GM18511 (cell line): Measurements from ENCODE around the gene DGKI.

Experiments used
- ATAC-seq: cut with Tn5 transposase; IDR thresholded peaks from one replicate; pipeline ENCODE4 v1.9.1; 2021; ENCODE audit warnings: mild to moderate bottlenecking, moderate library complexity; ENCODE audit not compliant: unreplicated experiment

Gene DGKI

DNA sequence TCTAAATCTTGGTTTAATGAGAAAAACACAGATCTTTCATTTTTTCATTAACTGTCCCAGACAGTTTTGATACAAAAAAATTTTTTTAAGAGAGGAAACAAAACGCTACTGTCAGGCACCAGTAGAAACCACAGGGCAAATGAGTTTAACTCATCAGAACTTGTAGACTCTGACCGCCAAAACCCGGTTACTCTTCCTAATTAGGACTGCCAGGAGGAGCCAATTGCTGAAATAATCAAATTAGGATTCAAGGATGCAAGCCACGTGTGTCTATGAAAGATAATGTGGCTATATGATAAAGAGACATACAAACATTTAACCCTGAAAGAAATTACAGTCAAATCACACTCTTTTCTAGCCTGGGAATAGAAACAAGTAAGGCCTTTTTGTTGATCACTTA lies 154.4 kb downstream of the DGKI start:
- no peak for ATAC-seq

DNA sequence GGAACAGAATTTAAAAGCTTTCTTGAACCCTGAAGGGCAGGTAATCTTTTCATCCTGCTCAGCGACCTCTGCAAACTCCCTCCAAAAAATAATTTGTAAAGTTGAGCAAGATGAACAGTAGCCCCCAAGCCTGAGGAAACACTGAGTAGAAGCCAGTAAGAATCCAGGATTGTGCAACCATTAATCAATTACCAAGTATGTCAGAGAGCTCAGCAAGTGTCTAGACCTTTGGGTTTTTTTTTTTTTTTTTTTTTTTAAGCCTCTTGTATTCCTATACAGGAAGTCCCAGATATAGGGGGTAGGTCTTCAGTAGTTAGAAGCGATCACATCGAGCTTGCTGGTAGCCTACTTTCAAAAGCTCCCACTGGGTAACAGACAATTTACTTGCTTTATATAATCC lies 155.2 kb downstream of the DGKI start:
- ATAC-seq = no peak

DNA sequence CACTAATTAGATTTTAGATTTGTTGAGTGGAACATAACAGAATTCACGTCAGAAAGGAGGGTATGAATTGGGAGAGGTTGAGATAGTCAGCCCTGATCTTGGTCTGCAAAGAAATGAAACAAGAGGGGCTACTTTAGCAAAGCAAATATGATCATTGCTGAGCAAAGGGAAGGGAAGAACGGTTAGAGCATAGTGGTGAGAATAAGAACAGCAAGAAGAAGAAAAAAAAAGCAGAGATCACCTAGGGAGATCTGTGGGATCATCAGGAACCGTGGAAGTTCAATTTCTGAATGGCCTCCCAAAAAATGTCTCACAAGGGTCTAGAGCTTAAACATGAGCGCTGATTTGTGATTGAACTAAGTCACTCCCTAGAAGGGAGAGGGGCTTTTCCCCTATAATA lies 156.1 kb downstream of the DGKI start:
- ATAC-seq = no peak

DNA sequence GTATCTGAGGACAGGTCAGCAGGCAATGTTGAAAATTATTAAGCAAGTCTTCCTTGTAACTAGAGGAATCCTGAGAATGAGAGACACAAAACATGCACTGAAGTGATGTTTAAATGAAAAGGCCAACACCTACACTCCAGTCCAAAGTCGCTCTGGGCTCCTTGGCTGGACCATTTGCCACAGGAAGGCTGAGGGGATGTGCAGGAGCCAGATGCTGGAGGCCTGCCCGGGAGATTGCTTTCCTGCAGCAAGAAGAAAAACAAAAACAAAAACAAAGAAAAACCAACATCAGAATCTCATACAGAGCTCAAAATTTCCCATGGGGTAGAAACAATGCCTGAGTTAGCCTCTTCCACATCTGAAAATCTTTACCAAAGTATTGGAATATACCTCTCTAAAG lies 157.0 kb downstream of the DGKI start:
- ATAC-seq = no peak

DNA sequence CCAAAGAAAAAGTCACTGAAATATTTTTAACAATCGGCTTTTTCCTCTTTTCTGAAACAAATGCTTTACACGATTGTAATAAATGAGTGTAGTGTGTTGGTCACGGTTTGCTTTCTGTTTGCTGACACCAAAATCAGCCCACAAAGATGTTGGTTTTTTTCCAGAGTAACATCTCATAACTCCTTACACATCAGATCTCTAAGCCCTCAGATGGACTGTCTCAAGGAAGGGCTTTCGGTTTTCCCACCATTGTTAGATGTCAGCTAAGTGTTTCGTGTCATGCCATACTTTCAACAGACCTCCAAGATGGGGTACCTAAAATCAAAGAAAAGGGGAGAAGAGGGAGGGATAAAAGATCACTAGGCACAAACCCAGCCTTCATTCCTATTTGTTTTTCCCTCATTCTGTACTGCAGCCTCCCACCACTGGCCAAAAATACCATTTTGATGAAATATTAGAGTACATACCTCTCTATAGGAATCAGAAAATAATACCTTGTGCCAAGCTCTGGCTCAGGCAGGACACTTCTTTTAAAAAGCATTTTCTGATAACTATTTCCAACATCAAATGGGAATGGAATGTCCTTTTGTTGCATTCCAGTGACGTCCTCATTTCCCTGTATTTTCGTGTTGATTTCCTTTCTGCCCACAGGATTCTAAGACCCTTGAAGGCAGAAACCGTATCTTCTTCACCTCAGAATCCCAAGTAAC lies 159.1 kb downstream of the DGKI start:
- no peak for ATAC-seq

DNA sequence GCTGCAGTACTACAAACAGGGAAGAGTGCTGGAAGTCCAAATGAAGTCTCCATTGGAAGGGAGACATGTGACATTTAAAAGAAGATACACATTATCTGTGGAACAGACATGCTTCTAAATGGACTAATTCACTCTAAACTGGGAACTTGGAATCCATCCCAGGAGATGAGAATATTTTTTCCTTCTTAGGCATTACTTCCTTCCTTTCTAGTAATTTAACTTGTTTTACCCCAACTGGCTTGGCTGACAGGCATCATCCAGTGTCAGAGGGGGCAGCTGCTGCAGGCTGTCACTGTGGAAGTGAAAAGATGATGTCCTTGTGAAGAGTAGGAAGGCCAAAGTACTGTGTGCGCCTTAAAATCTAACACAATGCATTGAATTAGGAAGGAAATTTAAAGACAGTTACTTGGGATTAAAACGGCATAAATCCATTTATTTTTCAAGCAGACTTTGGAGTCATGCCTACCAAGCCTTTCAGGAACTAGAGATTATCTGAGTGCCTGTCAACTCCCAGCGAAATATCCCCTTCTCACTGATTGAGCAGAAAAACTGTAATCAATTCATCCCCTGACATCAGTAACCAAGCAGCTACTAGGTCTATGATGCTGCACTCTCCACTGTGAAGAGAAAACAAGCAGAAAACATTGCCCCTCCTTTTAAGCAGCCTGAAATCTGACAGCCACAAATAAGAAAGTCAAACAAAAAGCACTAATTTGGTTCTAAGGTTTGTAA lies 161.2 kb downstream of the DGKI start:
- ATAC-seq = no peak

DNA sequence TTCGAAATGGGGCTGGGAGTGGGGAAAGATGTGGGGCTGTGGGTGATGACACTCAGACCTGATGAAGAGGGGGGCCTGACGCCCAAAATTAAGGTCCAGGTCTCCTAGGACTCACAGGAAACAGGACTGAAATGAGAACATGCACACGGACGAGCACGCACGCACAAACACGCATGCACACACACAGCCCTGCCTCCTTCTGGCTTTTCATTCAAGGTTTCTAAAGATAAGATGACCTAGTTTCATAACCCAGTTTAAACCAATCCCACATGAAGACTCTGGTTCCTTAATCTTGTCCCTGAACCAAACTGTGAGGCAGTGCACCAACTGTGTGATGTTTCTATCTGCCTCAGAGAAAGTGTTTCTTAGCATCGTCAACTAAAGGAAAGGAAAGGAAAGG lies 162.0 kb downstream of the DGKI start:
- ATAC-seq = no peak

DNA sequence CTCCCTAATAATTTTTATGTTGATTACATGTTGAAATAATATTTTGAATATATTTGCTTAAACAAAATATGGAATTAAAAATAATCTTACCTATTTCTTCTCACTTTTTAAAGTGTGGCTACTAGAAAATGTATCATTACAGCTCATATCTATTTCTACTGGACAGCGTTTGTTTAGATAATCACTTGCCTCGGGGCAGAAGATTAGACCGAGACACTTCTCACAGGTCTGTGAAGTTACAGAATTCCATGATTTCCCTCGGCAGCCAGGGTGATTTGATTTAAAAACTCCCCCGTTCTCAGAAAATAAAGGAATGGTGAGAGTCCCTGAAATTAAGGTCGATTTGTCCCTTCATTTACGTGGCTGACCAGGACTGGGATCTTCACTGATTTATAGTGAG lies 162.5 kb downstream of the DGKI start:
- ATAC-seq = no peak

DNA sequence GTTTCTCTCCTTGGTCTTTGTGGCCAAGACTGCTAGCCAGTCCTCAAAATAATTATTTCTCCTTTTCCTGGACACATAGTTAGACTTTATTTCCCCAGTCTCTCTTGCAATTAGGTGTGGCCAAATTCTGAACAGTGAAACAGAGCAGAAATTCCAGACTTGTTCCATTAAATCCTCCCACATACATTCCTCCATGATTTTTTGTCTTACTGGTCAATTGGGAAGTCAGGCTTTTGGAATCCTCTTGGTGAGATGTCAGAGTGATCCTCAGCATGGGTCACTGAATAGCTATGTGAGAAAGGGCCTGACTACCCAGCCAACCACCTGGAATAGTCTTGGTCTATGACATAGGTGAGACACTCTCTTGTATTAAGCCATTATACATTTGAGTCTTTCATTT lies 164.2 kb downstream of the DGKI start:
- no peak for ATAC-seq

DNA sequence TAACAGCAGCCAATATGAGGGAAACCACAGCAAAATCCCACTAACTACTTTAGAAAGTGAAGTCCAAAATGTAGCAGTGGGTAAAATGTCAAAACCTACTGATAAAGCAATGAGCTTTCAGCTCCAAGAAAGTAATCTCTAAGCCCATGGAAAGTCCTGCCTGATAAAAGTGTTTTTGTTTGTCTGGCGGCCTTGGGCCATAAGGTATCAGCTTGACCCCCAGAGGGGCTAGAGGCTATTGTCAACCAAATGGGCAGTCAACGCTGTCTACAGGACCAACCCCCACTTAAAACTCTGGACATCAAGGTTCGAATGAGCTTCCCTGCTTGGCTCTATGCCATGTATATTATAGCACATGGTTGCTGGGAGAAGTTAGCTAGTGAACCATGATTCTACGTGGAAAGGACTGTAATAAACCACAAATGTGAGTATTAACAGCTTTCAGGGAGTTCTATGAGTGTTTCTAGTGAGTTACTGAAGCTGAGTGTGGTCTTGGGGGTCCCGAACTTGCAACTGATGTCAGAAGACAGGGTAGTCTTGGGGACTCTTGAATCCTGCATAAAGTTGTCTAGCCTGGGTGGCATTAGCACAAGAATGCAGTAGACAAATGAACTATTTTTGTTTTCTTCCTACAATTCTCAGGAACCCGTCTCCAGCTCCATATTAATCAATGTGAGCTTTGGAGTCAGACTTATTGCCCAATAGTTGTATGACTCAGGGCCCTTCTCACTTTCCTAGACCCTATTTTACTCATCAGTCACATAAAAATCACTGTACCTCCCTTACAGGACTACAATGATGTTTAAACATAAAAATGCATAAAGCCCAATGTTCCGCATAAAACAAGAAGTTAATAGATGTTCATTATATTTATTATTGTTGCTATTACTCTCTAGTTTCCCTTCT lies 164.9 kb downstream of the DGKI start:
- no peak for ATAC-seq

DNA sequence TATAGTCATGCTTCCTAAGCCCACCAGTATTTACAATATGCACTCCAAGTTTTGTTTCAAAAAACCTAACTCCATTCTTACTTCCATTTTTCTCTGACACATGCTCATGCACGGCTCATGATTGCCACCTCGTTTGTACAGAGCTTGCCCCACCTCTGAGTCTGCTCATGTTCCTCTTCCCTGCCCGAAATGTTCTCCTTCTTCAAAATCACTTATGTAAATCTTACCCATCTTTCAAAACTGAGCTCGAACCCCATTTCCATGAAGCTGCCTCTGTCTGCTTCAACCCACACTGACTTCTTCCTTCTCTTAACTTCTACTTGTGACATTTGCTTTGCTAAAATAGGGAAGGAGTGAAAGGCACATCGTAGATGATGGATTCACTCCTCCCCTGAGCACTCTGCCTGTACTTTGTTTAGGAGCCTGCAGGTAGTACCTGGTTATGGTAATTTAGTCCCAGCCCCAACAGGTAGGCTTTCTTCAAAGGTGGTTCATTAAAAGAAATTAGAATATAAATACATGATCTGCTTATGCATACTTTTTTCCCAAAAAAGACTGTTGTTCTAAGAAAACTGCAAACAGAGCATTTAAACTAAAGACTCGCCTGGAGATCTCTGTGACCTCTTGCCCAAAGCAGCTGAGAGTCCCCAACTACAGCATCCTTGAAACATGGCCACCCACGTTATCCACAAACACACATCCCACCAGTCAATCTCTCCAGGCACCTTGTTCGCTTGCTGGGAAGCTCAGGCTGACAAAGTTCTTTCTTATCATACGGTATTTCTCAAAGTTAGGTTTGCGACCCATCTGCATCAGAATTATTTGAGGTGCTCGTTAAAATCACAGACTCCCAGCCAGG lies 172.0 kb downstream of the DGKI start:
- no peak for ATAC-seq

DNA sequence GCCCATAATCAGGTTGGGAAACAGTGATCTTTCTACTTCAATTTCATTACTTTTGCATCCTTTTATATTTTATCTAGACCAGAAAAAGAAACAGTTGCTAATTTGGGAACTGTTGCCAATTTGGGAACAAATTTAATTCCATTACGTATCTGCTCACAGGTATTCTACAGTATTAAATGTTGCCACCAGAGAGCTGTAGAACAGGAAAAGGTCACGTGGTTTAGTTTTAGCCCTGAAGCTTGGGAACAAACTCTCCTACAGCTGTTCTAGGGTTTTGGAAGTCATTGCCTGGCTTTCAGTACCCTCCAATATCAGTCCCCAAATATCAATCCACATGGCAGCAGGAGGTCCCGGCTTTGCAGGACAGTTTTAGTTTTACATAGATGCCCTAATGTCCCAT lies 172.7 kb downstream of the DGKI start:
- no peak for ATAC-seq

DNA sequence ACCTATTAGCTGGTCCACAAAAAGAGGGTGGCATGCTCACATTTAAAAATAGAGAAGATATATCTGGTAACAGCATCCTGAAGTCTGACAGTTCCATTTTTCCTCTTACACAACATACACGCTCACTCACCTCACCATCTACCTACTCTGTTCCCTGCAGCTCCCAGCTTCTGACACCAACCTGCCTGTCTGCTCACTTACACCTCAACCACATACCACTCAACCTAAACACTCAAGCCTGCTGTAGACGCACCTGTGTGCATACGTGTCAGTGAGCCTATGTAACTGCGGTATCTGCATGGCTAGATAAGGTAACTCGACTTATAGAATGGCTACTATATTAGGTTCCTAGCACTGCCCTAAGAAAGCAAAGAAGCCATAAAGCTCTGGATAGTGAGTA lies 174.9 kb downstream of the DGKI start:
- no peak for ATAC-seq

DNA sequence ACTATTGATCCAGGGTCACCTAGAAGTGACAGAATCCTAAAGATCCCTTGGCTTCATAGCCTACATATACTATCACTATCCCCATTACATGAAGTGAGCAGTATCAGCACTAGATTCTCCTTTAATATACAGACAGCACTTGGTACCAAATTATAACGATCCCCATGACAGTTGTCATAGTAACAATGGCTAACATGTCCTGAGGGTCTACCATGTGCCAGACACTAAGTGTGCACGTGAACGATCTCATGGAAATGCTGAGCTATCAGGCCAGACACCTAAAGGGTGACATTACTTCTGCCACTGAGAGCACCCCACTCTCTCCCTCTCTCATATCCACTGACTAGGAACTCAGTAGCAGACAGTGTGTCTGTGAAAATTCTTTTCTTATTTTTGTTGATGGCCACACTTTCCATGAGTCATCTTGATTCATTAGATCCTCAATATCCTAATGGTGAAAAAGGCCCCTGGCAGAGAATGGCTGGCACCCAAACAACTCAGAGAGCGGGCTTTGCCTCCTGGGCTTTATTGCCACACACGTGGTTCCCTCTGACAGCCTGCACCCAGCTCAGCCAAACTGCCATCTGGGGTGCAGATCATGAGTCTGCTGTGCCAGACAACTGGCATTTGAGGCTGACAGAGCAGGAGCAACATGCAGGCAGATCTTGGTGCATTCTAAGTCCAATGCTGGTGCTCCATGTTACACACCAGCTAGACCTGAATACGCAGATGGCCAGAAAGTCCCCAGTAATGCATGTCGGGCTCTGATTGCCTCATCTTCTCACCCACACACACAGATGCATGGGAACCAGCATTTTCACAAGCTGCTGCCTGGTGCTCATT lies 176.3 kb downstream of the DGKI start:
- ATAC-seq = peak; percentile 55

DNA sequence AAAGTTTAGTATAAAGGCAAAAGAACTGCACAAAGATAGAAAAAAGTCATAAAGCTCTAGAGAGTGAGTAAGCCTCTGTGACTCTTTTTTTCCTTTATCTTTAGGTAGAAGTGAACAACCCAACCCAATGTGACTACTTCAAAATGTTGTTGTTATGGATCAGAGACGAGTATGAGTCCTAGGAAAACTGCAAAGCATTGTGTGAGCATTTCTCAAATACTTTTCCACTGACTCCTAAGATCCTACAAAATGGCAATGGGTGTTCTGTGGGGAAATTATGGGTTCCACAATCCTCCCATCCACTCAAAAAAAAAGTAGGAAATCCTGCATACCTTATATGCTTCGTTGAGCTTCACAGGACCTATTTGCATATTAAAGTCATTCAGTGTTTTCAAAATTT lies 177.1 kb downstream of the DGKI start:
- no peak for ATAC-seq

DNA sequence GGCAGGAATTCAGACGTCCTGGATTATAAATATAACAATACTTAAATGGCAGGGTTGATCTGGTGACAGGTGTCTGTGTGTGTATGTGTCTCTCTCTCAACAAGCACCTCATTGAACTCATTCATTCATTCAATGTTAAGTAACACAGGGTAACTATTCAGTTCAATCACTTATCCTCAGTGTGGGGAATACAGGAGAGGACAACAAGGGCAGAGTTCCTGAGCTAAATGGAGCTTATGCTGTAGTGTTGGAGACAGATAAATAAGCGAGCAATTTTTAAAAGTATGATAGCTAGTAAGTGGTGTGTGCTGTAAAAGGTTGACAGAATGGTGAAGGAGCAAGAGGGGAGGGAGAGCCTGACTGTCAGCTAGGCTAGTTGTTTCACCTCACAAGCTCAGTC lies 178.4 kb downstream of the DGKI start:
- no peak for ATAC-seq

DNA sequence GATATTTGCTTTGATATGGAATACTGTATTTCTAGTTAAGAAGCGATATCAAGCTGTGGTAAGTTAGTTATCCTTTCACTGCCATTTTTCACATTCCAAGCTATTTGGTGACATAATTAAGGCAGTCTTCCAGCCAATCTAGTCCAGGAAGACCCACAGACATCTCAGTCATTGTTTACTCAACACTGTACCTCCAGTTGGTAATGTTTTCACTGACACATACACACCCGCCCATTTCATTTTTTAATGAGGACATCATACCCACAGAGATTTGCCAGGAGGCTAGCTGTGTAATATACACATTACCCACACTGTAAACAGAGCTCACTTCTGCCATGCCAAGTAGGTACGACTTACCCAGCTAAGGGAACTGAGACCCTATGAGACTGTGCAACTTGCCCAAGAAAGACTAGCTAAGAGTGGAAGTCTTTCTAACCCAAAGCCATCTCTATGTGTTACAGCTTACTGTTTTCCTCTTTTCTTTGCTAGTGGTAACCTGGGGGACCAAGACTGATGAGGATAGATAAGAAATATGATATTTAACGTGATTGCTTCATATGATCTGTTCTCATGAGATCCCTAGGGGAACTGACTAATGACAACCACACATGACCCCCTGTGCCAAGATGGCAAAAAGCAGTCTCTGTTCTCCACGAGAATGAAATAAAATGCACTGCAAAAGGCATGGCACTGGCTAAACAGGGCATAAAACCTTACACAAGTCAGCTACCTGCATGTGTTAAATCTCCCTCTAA lies 179.0 kb downstream of the DGKI start:
- no peak for ATAC-seq

DNA sequence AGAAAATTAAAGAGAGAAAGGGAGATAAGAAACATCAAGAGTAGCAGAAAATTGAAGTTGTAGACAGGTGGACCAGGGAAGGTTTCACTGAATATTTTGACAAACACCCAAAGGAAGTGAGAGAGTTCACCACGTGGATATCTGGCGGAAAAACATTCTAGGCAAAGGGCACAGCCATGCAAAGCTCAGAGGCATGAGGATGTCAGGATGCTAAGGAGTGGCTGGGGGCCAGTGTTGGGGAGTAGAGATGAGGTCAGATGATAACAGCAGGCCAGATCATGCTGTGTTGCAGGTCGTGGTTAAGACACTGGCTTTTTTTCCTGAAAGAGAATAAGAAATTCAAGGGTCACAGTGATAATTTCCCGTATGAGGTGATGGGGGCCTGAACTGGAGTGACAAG lies 181.9 kb downstream of the DGKI start:
- ATAC-seq = no peak

DNA sequence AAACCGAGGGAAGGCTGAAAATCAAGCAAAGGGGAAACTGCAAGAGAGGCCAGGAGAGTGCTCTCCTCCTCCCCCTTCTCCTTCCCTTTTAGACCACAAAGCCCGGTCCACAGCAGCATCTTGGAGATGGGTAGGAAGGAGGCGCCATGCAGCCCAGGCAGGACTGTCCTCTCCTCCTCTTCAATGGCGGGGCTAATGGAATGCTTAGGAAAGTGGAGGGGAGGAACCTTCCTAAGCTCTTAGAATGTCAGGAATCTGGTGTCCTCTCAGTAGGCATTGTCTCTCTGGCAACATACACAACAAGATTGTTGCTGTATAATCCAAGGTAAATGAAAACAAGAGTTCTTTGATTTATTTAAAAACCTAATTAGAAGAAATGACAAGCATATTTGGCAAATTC lies 185.1 kb downstream of the DGKI start:
- no peak for ATAC-seq
